GM10266 (cell line): ENCODE measurements around the gene BCL2L1.

ENCODE experiments used
- DNase-seq: peaks from one replicate; pipeline ENCODE4 v3.0.0; 2012; ENCODE audit errors: extremely low spot score
- CTCF ChIP-seq: IDR thresholded peaks from 2 replicates; pipeline ENCODE4 v1.5.1; 2012; ENCODE audit warnings: mild to moderate bottlenecking, low read depth; ENCODE audit not compliant: control insufficient read depth, insufficient read depth; ENCODE audit errors: missing control alignments

The BCL2L1 gene

GRCh38 chr20:31675828-31676608, 46.6 kb downstream of the BCL2L1 start:
- no peak for TF ChIP-seq CTCF
- DNase-seq = peak; percentile 50

GRCh38 chr20:31674895-31675827, 47.5 kb downstream of the BCL2L1 start:
- peak; percentile 57 for DNase-seq
- TF ChIP-seq CTCF = no peak

DNA sequence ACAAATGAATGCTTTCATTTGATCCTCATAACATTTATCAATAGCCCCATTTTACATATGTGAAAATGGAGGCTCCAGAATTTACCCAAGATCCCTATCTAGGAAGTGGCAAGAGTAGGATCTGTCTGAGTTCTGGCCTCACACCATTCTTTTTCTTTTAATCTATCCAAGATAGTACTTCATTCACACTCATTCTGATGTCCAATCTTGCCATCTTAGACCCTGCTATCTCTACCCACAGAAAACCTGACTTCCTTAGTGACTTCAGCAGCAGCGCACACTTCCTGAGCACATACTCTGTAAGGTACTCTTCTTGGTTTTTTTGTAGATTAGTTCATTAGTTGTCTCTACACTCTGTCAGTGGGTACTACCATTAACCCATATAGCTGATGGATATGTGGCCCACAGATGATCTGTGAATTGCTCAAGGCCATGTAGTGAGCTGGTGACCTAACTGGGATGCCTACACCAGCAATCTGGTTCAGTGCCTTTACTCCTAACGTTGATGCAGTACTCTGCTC, 48.7 kb downstream of the BCL2L1 start:
- TF ChIP-seq CTCF = no peak
- no peak for DNase-seq

GRCh38 chr20:31673435-31673834, 49.2 kb downstream of the BCL2L1 start:
- DNase-seq = no peak
- no peak for TF ChIP-seq CTCF

DNA sequence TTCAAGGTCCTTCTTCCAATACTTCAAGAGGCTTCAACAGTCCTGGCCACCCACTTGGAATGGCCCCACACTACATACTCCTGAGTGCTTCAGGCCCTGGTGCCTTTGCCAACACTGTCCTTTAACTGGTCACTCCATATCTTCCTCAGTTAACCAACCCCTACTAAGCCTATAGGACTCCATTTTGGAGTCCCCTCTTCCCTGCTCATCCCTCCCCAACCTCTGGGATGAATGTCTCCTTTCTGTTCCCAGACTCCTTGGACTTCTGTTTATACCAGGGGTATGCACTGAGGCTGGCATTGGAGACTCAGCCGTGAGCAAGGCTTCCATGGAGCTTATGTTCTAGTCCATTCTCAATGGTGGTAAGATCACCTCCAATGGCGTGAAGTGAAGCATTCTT, 51.3 kb downstream of the BCL2L1 start:
- no peak for TF ChIP-seq CTCF

GRCh38 chr20:31670371-31671228, 52.1 kb downstream of the BCL2L1 start:
- no peak for TF ChIP-seq CTCF
- no peak for DNase-seq

More for the DNA sequence above, 51.3 kb downstream of the BCL2L1 start:
- no peak for DNase-seq
